GM18498 (cell line): ENCODE data around the gene MCTP1.
A peak's percentile ranks its signal among the peaks of the same experiment; 100 is the strongest.
"Not testable (repeated sequence)": the region's sequence is repeated elsewhere in the genome, so short reads cannot be mapped to it uniquely, and the experiment has no call there.

ENCODE experiments used
- ATAC-seq: cut with Tn5 transposase; IDR thresholded peaks from one replicate; pipeline ENCODE4 v1.9.1; 2021; ENCODE audit warnings: mild to moderate bottlenecking, moderate library complexity; ENCODE audit not compliant: unreplicated experiment

The MCTP1 gene

DNA sequence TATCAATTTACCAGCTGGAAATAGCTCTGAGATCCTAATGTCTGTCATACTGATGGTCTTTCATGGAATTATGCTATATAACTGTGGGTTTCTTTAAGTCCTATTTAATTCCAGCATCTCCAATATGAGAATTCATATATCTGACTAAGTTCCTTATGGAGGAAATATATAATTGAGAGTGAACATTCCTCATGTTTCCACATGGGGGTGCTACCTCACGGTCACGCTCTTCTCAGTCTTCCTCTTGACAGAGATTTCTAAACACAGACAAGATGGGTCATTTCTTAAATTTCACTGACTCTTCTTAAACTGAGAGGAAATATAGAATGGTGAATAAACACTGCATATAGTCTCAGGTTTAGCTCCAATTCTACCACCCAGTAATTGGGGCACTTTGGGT is 454.4 kb downstream of the MCTP1 start:
- ATAC-seq, result no peak

DNA sequence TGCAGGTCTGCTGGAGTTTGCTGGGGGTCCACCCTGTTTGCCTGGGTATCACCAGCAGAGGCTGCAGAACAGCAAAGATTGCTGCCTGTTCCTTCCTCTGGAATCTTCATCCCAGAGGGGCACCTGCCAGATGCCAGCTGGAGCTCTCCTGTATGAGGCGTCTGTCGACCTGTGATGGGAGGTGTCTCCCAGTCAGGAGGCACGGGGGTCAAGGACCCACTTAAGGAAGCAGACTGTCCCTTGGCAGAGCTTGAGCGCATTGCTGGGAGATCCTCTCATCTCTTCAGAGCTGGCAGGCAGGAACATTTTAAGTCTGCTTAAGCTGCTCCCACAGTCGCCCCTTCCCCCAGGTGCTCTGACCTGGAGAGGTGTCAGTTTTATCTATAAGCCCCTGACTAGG is 456.7 kb downstream of the MCTP1 start:
- not testable (repeated sequence) for ATAC-seq

DNA sequence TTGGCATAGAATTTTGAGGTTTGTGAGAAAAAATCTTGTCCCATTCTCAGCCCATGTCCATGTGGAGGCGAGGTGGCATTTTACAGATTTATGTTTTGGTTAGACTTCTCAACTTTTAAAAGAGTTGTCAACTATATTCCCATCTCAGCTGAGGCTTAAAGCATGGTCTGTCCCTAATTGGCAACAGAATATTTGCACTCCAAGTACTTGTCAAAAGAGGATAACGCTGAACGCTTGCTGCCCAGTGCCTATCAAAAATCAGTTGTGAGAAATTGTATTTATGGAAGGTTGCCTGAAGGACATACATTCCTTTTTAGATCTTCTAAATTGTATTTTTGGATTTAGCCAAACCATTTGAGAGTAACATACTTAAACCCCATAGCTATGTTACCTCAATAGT is 464.4 kb downstream of the MCTP1 start:
- ATAC-seq, result no peak

DNA sequence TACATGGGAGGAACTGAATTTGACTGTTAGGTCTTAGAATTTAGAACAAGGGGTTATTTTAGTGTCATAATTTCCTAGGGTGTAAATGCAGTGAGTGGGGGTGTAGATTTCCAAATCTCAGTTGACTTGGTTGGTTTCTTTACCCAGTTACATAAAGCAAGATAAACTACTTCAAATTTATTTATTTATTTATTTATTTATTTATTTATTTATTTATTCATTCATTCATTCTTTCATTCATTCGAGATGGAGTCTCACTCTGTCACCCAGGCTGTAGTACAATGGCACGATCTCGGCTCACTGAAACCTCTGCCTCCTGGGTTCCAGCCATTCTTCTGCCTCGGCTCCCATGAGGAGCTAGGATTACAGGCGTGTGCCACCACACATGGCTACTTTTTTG is 466.0 kb downstream of the MCTP1 start:
- ATAC-seq, result no peak

DNA sequence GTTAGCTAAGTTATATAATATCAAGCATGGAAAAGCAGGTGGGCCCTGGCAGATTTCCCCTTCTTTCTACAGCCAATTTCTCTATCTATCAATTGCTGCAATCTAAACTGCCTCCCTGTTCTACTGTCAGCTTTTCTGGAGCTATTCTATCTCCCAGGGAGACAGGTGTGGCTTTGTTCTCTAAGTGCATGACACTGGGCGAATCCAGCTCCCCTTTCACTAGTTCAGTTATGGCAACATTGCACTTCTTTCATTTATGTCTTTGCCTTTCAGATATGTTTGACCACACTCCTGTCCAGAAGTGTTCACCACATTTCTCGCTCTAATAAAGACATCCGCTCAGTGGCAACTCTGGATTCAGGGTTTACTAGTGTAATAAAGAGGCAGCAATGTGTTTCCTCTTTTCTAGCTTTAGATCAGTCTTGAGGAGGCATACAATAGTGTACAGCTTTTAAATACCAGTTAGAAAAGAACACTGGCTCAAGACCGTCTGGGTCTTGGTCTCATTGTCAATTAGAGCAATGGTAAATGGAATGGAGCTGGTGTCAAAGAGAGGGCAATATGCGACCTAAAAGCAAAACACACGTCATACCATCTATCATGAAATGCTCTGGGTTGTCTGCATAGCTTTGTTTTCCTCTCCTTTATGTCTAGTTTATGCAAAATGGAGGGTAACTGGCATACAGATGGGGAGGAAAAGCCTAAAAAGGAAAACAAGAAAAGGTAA is 469.4 kb downstream of the MCTP1 start:
- no peak for ATAC-seq

DNA sequence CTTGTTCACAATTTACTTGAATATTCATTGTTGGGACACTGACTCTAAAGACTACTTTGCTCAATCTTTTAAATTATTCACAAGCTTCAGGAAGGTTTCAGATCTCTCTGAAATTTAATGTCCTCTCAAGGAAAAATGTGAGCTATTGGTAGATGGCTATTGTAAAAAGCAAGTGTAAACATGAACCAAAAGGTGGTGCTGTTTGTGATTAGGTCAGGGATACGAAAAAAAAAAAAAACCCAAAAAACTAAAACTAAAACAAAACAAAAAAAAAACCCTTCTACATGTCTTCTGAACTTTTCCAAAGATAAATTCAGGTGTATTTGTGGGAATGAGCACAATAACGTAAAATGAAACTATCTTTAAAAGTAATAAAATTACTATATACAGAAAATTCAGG is 472.7 kb downstream of the MCTP1 start:
- ATAC-seq, result no peak

DNA sequence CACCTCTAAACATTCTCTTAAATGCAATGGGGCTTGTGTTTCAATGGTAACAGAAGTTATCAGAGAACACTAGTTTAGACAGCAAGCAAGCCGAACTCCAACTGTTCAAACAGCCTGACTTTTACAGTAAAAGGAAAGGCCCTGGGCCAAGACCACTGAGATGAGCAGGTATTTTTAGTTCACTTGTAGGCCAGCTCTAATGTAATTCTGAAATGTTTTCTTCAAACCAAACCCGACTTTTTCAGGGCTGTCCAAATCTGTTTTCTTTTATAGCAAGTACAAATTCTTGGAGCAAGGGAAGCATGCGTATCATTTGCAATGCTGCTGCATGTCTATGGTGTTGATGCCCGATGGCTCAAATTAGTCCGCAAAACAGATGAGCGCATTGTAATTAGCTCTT is 473.6 kb downstream of the MCTP1 start:
- no peak for ATAC-seq

DNA sequence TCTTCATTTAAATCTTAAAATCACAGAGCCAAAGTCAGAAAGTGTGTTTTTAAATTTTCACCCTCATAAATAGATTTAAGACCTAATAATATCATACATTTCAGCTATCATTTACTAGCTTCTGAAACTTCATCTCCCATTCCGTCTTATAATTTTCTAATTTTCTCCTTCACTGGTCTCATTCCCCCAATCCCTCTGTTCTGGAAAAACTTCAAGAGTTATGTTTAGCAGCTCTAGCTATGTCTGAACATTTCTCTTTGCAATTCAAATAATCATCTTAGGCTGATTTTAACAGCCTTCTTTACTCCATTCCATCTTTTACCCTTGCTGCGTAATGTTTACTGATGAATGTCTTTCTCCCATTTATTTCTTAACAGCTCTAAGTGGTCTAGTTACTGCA is 474.0 kb downstream of the MCTP1 start:
- no peak for ATAC-seq

DNA sequence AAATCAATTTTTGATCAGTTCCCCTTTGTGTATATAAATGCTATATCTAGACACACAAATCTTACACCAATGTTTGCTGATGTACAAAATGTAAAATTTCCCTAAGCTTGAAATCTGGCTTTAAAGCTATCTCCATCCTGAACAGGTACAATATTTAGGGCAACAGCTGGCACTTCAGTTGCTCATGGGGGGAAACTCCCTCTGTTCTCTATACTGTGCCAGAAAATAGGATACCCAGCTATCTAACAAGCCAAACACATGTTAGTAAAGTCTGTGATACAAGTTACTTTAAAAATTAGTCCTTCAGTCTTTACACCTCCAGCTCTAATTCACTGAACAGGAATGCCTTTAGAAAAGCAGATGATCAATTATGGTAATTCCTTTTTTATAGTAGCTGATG is 474.6 kb downstream of the MCTP1 start:
- ATAC-seq, result no peak

DNA sequence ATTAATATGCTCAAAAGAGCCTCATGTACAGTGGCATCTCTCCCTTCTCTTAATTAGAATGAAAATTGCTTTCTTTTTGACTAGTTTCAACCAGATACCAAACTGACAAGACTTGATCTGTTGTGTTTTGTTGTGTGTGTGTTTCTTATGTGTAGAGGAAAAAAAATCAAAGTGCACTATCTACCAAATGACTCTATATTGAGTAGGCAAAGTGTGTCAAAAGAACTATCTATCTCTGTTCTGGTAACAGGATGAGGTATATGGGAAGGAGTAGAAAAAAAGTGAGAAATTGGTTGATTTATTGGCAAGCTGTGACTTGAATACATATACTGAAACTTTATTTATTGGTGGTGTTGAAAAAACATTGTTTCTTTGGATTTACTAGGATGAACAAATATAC is 476.4 kb downstream of the MCTP1 start:
- ATAC-seq, result no peak

DNA sequence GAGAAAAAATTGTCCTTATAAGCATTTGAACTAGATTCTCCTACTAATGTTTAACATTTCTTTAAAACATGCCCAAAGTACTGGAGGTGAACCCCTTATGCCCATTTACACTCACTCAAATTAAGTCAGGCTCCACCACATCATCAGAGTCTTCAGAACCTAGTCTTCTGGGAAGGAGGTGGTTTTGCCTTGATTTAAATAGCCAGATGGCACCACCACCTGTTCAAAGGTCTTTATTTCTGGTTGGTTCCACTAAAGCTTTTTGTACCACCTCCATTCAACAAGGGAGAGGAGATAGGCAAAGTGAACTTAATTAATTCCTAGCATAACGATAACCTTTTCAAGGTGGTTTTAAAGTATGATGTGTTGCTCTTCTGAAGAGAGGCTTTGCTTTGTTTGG is 476.9 kb downstream of the MCTP1 start:
- no peak for ATAC-seq

DNA sequence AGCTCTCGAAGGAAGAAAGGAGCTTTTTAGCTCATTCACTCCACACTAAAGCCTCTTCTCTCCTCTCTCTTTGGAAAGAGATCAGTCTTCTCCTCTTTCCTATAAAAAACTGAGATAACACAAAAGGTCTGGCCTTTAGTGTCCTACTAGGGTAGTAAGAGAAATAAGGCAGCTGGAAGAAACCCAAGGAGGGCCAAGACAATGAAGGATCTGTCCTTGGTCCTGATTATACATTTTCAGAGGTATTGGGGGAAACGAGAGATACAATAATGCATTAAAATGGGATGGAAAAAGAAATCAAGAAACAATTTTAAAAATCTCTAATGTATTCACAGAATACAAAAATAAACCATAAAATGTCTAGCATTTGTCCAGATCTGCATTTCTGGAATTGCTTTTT is 482.4 kb downstream of the MCTP1 start:
- ATAC-seq, result no peak

DNA sequence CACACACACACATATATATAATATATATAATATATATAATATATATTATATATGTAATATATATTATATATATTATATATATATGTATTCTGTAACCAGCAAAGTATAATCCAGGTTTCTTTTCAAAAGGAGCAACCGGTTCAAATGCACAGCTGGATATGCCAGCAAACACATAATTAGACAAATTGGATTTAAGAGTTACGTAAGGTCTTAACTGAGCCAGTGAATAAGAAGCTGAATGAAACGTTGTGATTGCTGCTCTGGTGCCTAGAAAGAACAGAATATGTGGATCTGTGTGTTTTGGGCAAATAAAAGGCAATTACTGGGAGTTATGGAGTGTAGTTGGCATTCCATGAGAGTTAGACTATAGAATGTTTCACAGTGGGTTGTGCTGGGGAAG is 488.3 kb downstream of the MCTP1 start:
- no peak for ATAC-seq

DNA sequence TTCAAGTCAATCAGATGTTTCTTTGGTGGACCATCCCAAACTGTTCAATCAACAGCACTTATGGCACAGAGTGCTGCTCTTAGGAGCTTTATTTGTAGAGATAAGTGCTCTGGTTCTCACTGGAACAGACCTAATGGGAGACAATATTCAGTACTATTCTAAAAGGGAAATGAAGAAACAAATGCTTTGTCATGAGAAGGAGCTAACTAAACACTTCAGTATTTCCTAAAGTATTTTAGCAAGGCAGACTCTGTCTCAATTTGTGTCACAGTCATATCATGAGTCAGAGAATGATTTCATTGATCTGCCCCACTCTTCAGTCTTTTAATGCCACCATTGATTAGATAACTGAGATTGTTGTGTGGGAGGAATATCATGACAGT is 491.1 kb downstream of the MCTP1 start:
- ATAC-seq, result peak; percentile 42

DNA sequence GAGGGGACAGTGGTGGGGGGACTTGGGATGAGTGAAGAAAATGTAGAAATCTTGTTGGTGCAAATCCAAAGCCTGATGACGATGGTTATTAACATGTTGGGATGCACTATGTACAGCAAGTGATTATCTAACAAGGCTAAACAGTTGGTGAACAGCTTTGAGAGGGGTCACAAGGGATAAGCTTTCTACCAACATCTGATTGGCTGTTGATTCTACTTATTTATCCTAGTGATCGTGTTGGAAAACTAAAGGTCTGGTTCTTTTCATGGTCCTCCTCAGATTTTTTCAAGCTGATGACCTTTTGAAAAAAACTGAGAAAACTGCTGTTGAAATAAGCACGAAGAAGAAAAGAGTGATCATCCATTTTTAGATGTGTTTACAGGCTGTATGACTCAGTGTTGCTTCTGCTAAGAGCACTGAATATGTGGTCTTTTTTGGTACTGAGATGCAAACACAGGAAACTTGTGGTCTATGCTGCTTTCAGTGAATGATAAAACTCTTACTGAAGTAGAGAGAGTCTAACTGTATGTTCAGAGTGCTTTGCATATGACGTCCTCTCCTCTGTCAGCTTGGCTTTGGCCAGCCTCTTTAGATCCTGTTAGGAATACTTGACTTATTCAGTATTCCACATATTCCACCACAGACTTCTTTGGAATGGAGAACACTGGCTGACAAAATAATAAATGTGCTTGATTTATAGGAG is 491.6 kb downstream of the MCTP1 start:
- ATAC-seq, result peak; percentile 99

DNA sequence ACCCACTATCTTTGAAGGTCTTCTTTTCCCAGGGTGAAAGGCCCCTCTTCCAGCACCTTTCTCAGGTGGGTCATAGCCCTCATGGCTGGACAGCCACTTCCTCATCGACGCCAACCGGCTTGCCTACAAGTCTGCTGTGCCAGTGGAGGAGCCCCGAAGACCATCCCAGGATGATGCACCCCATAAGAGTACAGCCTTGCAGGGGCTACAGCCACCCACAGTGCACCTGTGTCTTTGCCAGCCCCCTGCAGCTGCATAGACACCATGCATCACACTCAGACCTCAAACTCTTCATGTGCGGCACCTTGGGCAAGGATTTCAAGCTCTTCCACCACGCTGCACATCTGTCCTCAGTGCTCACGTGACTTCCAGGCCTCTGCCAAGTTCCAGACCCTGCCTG is 493.1 kb downstream of the MCTP1 start:
- ATAC-seq, result no peak

DNA sequence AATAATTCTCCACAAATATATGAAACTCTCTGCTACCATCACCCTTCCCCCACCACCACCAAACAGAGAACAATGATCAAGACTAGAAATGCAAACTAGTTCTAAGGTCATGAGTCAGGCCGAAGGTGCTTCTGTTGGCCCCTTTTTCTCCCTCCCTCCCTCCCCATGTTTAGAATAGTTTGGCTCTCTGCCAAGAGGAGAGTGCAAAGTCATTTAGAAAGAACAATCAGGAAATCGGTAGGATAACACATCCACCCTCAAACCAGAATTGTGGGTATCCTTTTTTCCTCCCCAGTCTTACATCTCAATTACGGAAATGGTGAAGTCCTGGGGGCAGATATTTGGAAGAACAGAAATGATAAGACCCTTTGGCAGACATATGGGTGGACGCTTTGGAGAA is 496.4 kb downstream of the MCTP1 start:
- ATAC-seq, result no peak

DNA sequence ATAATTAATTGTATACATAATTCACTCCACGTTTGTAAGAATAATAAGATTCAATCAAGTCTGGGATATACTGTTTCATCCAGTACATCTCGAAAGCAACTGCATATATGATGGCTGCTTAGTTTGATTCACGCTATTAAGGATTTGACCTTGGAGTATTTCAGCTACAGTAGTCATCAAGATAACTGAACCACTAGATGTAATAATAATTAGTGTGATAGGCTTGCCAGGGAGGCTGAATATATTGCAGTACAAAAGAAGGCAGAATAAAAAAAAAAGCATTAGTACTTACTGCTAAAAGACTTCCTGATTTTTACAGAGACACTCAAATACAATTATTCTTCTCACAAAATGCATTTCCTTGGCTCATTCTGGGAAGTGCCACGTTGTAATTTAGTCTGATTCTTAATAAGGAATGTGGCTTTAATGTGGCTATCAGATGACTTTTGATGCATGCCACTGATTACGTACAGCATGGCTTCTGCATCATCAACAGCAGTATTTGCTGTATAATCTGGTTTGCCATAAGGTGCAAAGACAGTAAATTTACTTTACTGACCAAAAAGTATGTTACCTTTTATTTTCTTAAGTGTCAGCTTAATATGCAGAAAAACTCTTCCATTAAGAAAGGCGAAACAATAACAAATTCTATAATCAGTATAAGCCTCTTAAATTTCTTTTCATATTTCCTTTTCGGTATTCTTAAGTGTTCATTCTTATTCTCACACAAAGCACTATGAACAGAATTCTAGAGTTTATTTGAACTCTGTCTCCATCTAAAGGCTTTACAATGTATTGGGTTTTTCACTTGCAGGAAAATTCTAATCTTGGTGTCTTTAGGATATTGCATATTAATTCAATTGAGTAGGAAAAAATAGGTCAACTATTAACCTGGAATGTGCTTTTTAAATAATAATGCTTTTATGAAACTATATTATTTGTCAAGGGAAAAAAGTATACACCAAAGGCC is 500.1 kb downstream of the MCTP1 start:
- no peak for ATAC-seq

DNA sequence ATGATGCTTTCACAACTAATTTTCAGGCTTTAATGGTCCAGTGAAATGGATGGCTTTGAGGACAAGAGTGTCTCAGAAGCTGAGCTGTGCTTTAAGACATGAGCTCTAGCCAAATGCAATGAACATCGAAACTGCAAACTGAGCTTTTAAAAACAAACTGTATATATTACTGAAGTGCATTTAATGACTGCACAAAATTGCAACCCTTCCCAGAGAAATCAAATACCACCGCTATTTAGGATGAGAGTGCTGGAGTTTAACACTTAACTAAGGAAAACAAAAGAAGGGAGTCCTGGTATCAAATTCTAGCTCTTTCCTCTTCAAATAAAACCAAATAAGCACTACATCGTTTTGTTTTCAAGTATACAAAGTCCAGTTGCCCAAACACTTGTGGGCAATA is 502.5 kb downstream of the MCTP1 start:
- no peak for ATAC-seq

DNA sequence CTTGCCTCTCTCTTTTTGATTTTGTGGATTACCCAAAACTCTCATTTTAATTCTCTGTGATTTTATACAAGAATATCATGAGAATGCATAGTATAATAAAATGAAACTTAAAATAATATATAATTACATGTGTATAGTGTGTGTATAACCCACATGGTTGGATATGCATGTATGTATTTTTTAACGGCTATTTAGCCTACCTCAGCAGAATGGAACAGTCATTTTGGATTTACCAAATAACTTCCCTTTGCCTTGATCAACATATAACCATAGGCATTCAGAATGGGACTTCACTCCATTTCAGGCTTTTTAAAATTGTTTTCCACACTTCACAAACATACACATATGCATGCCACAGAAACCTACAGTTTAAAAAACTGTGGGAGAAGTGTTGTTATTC is 505.2 kb downstream of the MCTP1 start:
- no peak for ATAC-seq

DNA sequence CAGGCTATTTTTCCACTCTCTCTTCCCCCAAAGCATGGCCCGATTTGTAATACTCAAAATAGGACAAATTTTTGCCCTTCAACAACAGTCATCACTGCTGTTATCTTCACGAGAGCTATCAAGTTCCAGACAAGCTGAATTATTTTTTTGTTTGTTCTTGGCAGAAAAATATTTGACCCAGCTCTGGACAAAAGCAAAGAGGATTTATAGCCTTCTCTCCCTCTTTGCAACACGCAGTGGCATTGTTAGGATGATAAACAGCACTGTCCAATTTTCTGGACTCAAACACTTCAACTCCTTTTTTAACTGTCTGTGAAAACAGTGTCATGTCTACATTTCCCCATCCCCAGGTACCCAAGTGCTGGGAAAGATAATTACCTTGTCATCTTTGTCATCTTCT is 506.2 kb downstream of the MCTP1 start:
- no peak for ATAC-seq

DNA sequence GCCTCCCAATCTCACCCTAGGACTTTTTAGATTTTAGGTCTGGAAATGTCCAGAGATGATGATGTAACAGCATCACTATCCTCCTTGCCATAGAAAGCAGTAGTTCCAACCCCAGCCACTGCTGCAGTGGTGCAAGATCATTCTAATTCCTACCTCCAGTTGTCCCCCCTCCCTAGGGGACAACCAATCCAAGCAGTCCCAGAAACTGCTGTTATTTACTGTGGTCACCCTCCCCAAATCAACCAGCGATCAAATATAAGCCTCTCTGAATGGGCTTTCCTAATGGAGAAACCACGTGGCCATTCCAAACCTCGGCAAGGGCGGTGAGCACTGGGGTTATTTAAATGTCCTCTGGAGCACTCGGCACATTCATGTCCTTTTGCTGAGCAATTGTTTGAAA is 506.6 kb downstream of the MCTP1 start:
- no peak for ATAC-seq
